Measurements from ENCODE around the gene REV1. TPM values are rescaled to one million over a fixed set of nuclear protein-coding genes. Genes with fewer than 3 reads are reported as not detected.

Gene REV1
- total and polyA plus RNA-seq, 2 of the 13 experiments (the other 11 are each of a cell fraction or from before 2014, with no cell fraction given) = 49.1 to 71.8 TPM

DNA sequence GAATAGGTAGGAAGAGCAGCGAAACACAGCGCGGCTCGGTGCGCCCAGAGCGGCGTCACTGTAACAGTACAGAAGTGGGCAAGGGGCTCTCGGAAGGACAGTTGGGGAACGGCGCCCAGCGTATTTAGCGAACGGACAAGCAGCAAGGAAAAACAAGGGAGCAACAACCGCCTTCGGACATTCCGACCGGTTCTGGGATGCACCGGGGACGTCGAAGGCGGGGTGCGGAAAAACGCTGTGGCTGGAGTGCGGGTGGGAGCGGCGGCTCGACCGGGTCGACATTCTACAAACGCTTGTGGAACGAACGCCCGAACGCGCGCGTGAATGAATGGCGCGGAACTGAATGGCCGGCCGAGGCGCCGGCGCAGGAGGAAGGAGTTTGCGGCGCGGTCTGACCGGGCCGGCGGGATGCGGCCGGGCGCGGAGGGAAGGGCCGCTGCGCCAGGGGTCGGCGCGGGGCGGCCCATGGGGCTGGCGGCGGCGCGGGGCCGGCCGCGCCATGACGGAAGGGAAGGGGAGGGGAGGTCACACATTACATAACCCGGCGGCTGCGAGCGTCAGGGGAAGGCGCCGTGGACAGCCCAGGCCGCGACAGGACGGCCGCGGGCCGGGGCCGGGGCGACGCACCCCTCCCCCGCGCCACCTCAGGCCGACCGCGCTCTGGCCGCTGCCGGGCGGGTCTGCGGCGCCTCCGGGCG is 605 bp downstream of the REV1 start (continued):
- TF ChIP-seq, protein P1, sequence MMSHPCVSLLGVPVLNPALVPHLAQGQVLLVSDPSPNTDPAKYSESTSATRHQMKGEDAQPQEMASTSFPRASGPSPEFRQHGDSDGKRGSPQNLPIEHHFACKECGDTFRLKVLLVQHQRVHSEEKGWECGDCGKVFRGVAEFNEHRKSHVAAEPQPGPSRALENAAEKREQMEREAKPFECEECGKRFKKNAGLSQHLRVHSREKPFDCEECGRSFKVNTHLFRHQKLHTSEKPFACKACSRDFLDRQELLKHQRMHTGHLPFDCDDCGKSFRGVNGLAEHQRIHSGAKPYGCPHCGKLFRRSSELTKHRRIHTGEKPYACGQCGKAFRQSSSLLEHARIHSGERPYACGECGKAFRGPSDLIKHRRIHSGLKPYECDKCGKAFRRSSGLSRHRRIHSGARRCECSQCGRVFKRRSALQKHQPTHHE (CRISPR knock-in tag; IDR thresholded peaks at IDR 0.05; ENCODE audit: borderline replicate concordance) = peak; percentile 69; the same call in 1 of the 2 replicates
- no peak for TF ChIP-seq NR2F2 (IDR thresholded peaks at IDR 0.05; ENCODE audit: borderline replicate concordance, low read depth)
- TF ChIP-seq MXI1 (IDR thresholded peaks at IDR 0.05; ENCODE audit: borderline replicate concordance, low read depth, low read length) = peak; percentile 20; the same call in 1 of the 3 replicates
- TF ChIP-seq ZNF564 (CRISPR knock-in tag; IDR thresholded peaks at IDR 0.05) = no peak
- no peak for TF ChIP-seq ZKSCAN1 (IDR thresholded peaks at IDR 0.05; ENCODE audit: low read length)
- TF ChIP-seq ZNF678 (CRISPR knock-in tag; IDR thresholded peaks at IDR 0.05) = no peak
- TF ChIP-seq ZNF790 (CRISPR knock-in tag; IDR thresholded peaks at IDR 0.05; ENCODE audit: borderline replicate concordance) = no peak; the same call in 1 of the 2 replicates
- TF ChIP-seq ZNF768 (CRISPR knock-in tag; IDR thresholded peaks at IDR 0.05) = no peak; the same call in 1 of the 2 replicates
- TF ChIP-seq POLR2AphosphoS5 (IDR thresholded peaks at IDR 0.05; ENCODE audit: low read depth, low read length) = peak; percentile 9; the same call in 1 of the 2 replicates
- peak; percentile 88; the same call in 1 of the 2 replicates for TF ChIP-seq ZNF225 (CRISPR knock-in tag; IDR thresholded peaks at IDR 0.05)
- no peak for TF ChIP-seq KAT7 (CRISPR knock-in tag; IDR thresholded peaks at IDR 0.05; ENCODE audit: borderline replicate concordance)
- no peak; the same call in 1 of the 2 replicates for TF ChIP-seq NKX3-1 (CRISPR knock-in tag; IDR thresholded peaks at IDR 0.05)
- no peak for TF ChIP-seq FIP1L1 (IDR thresholded peaks at IDR 0.05; ENCODE audit: borderline replicate concordance, insufficient read depth, low read depth, low read length)
- no peak; the same call in 1 of the 2 replicates for TF ChIP-seq JDP2 (CRISPR knock-in tag; IDR thresholded peaks at IDR 0.05; ENCODE audit: borderline replicate concordance)
- TF ChIP-seq ELF1 (CRISPR knock-in tag; IDR thresholded peaks at IDR 0.05) = no peak
- TF ChIP-seq ZNF607 (CRISPR knock-in tag; IDR thresholded peaks at IDR 0.05; ENCODE audit: borderline replicate concordance) = no peak
- TF ChIP-seq, protein P2, sequence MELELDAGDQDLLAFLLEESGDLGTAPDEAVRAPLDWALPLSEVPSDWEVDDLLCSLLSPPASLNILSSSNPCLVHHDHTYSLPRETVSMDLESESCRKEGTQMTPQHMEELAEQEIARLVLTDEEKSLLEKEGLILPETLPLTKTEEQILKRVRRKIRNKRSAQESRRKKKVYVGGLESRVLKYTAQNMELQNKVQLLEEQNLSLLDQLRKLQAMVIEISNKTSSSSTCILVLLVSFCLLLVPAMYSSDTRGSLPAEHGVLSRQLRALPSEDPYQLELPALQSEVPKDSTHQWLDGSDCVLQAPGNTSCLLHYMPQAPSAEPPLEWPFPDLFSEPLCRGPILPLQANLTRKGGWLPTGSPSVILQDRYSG (CRISPR knock-in tag; IDR thresholded peaks at IDR 0.05) = no peak
- TF ChIP-seq, protein P3, sequence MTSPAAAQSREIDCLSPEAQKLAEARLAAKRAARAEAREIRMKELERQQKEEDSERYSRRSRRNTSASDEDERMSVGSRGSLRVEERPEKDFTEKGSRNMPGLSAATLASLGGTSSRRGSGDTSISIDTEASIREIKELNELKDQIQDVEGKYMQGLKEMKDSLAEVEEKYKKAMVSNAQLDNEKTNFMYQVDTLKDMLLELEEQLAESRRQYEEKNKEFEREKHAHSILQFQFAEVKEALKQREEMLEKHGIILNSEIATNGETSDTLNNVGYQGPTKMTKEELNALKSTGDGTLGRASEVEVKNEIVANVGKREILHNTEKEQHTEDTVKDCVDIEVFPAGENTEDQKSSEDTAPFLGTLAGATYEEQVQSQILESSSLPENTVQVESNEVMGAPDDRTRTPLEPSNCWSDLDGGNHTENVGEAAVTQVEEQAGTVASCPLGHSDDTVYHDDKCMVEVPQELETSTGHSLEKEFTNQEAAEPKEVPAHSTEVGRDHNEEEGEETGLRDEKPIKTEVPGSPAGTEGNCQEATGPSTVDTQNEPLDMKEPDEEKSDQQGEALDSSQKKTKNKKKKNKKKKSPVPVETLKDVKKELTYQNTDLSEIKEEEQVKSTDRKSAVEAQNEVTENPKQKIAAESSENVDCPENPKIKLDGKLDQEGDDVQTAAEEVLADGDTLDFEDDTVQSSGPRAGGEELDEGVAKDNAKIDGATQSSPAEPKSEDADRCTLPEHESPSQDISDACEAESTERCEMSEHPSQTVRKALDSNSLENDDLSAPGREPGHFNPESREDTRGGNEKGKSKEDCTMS (CRISPR knock-in tag; conservative IDR thresholded peaks at IDR 0.05) = 0 out of 2 replicates have a peak, but pooled peaks have one; percentile 55
- TF ChIP-seq, protein P4, sequence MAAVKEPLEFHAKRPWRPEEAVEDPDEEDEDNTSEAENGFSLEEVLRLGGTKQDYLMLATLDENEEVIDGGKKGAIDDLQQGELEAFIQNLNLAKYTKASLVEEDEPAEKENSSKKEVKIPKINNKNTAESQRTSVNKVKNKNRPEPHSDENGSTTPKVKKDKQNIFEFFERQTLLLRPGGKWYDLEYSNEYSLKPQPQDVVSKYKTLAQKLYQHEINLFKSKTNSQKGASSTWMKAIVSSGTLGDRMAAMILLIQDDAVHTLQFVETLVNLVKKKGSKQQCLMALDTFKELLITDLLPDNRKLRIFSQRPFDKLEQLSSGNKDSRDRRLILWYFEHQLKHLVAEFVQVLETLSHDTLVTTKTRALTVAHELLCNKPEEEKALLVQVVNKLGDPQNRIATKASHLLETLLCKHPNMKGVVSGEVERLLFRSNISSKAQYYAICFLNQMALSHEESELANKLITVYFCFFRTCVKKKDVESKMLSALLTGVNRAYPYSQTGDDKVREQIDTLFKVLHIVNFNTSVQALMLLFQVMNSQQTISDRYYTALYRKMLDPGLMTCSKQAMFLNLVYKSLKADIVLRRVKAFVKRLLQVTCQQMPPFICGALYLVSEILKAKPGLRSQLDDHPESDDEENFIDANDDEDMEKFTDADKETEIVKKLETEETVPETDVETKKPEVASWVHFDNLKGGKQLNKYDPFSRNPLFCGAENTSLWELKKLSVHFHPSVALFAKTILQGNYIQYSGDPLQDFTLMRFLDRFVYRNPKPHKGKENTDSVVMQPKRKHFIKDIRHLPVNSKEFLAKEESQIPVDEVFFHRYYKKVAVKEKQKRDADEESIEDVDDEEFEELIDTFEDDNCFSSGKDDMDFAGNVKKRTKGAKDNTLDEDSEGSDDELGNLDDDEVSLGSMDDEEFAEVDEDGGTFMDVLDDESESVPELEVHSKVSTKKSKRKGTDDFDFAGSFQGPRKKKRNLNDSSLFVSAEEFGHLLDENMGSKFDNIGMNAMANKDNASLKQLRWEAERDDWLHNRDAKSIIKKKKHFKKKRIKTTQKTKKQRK (IDR thresholded peaks at IDR 0.05; ENCODE audit: low read length) = no peak
- no peak for TF ChIP-seq ZMYM3 (CRISPR knock-in tag; IDR thresholded peaks at IDR 0.05)
- TF ChIP-seq CEBPG (CRISPR knock-in tag; IDR thresholded peaks at IDR 0.05) = no peak
- TF ChIP-seq IKZF1 (IDR thresholded peaks at IDR 0.05) = no peak
